GM21723 (cell line): ENCODE measurements around the gene NR2F2.
"Not testable (repeated sequence)": the region's sequence is repeated elsewhere in the genome, so short reads cannot be mapped to it uniquely, and the experiment has no call there.

ENCODE experiments used
- ATAC-seq: cut with Tn5 transposase; IDR thresholded peaks from one replicate; pipeline ENCODE4 v1.9.1; 2021; ENCODE audit warnings: mild to moderate bottlenecking, moderate library complexity; ENCODE audit not compliant: unreplicated experiment

NR2F2 gene

GRCh38 chr15:96365781-96366525, 35.5 kb downstream of the NR2F2 start:
- ATAC-seq = no peak

GRCh38 chr15:96366526-96366877, 36.0 kb downstream of the NR2F2 start:
- no peak for ATAC-seq

- no peak for ATAC-seq
Measured at GRCh38 chr15:96367311-96368200, 37.1 kb downstream of the NR2F2 start.

GRCh38 chr15:96369351-96369750, 38.9 kb downstream of the NR2F2 start:
- ATAC-seq = no peak

- no peak for ATAC-seq
Measured at GRCh38 chr15:96369825-96370621, 39.5 kb downstream of the NR2F2 start.

- no peak for ATAC-seq
Measured at GRCh38 chr15:96372554-96372953, 42.1 kb downstream of the NR2F2 start.

- no peak for ATAC-seq
Measured at GRCh38 chr15:96374499-96374898, 44.0 kb downstream of the NR2F2 start.

- ATAC-seq = not testable (repeated sequence)
Measured at GRCh38 chr15:96379592-96379991, 49.1 kb downstream of the NR2F2 start.

GRCh38 chr15:96381463-96381862, 51.0 kb downstream of the NR2F2 start:
- ATAC-seq = no peak

- no peak for ATAC-seq
Measured at GRCh38 chr15:96385195-96385594, 54.7 kb downstream of the NR2F2 start.

GRCh38 chr15:96388673-96389072, 58.2 kb downstream of the NR2F2 start:
- no peak for ATAC-seq
